Gastrocnemius medialis (tissue), 4 donors: Measurements from ENCODE around the gene EFNA5. TPM values are rescaled to one million over a fixed set of nuclear protein-coding genes. Genes with fewer than 3 reads are reported as not detected.

Experiments
- ATAC-seq, 2 donors: fragments of 150-250 bp; one replicate each; pipeline ENCODE4 v1.9.1; 2016
- DNase-seq, 2 donors: peaks; one replicate each; pipeline ENCODE4 v3.0.0-alpha.2; 2019
- H3K27ac ChIP-seq, 4 donors: fragments of 200-600 bp; sonication (generic); 1 replicate in 1 of 4; 2 replicates in 3 of 4; pipeline ENCODE4 v1.5.1; 2016 to 2018; ENCODE audit warnings: mild to moderate bottlenecking in 2 of 4, moderate library complexity in 1 of 4
- H3K27me3 ChIP-seq, 3 donors: fragments of 200-600 bp; sonication (generic) in 2 of 3; 1 replicate in 1 of 3; 2 replicates in 2 of 3; pipeline versions ENCODE4 v1.5.1 to v1.6.0; 2016 to 2019; ENCODE audit warnings: mild to moderate bottlenecking in 1 of 3, moderate library complexity in 1 of 3
- H3K36me3 ChIP-seq, 2 donors: fragments of 200-600 bp; sonication (generic) in 1 of 2; one replicate each; pipeline ENCODE4 v1.5.1; 2017 to 2018
- H3K4me1 ChIP-seq, 2 donors: fragments of 200-600 bp; sonication (generic) in 1 of 2; one replicate each; pipeline ENCODE4 v1.5.1; 2016 to 2017; ENCODE audit warnings: mild to moderate bottlenecking in 2 of 2
- H3K4me3 ChIP-seq, 4 donors: fragments of 200-600 bp; sonication (generic) in 3 of 4; 1 replicate in 1 of 4; 2 replicates in 3 of 4; pipeline ENCODE4 v1.5.1; 2016 to 2019; ENCODE audit warnings: mild to moderate bottlenecking in 2 of 4
- H3K9me3 ChIP-seq, 3 donors: fragments of 200-600 bp; sonication (generic) in 2 of 3; 1 replicate in 1 of 3; 2 replicates in 2 of 3; pipeline ENCODE4 v1.5.1; 2016 to 2019
- CTCF ChIP-seq, 5 experiments: fragments of 450-650 bp in 3 of 5; fragments of 200-600 bp in 2 of 5; sonication (generic) in 2 of 5; IDR thresholded peaks in 4 of 5; conservative IDR thresholded peaks in 1 of 5; 1 replicate in 4 of 5; 2 replicates in 1 of 5; pipeline ENCODE4 v1.5.1; 2016 to 2019; ENCODE audit warnings: antibody characterized with exemption in 5 of 5, mild to moderate bottlenecking in 3 of 5, moderate library complexity in 3 of 5
- POLR2A ChIP-seq, 2 donors: fragments of 450-650 bp; IDR thresholded peaks; one replicate each; pipeline ENCODE4 v1.6.1; 2017; ENCODE audit warnings: antibody characterized with exemption in 2 of 2, mild to moderate bottlenecking in 2 of 2, moderate library complexity in 2 of 2
- in situ Hi-C, 4 donors: fragments of 200-750 bp; cut with MboI; loops; one replicate each; pipeline versions ENCODE4 v1.15.0 to v1.8.0; 2017; ENCODE audit warnings: low sequenced_read_pairs in 4 of 4
- intact Hi-C: fragments of 100-400 bp; cut with DNase I; formaldehyde crosslinking; loops from one replicate; pipeline ENCODE4 v1.15.1; 2023; ENCODE audit warnings: low total_unique reads
- total RNA-seq, 4 donors: library from RNA; depleted of rRNA; stranded (reverse); fragments of >200 nt; gene quantifications; one replicate each; pipeline versions ENCODE4 v1.1.0 to v1.2.3, GENCODE V29; 2016

Gene EFNA5
- total RNA-seq, 4 donors from 2014 or later = 0.15 to 0.62 (median 0.20) TPM; not detected in 1

- Histone ChIP-seq H3K4me3 (no peak overlapping the region), H3K27me3 (no peaks in the 10 kb centered on the region), H3K27ac (no peak overlapping the region), H3K36me3 (no peaks in the 10 kb centered on the region), H3K9me3 (peaks cover 0 to 5% (median 0%) of the 10 kb centered on the region in 3 donors), H3K4me1 (no peaks in the 10 kb centered on the region)
- in situ Hi-C loops (no loop called here), intact Hi-C loops (no loop called here)
- no peak for TF ChIP-seq CTCF (IDR thresholded peaks at IDR 0.05 in 4 of 5, conservative IDR thresholded peaks at IDR 0.05 in 1 of 5)
- no peak for TF ChIP-seq POLR2A (IDR thresholded peaks at IDR 0.05)
- DNase-seq (no peak), ATAC-seq (no peak)
These were observed 228.3 kb downstream of the EFNA5 start for GRCh38 chr5:107442452-107442851.

- DNase-seq = no peak
- Histone ChIP-seq H3K36me3 (no peaks in the 10 kb centered on the region), H3K9me3 (peaks cover 0 to 5% (median 0%) of the 10 kb centered on the region in 3 donors), H3K27me3 (no peaks in the 10 kb centered on the region), H3K27ac (no peak overlapping the region), H3K4me3 (no peak overlapping the region), H3K4me1 (no peaks in the 10 kb centered on the region)
- intact Hi-C loops = no loop called here
- no peak for ATAC-seq
- in situ Hi-C loops = no loop called here
- TF ChIP-seq CTCF (IDR thresholded peaks at IDR 0.05 in 4 of 5, conservative IDR thresholded peaks at IDR 0.05 in 1 of 5) = no peak
- no peak for TF ChIP-seq POLR2A (IDR thresholded peaks at IDR 0.05)
These were observed 230.9 kb downstream of the EFNA5 start for GRCh38 chr5:107439832-107440231.

DNA sequence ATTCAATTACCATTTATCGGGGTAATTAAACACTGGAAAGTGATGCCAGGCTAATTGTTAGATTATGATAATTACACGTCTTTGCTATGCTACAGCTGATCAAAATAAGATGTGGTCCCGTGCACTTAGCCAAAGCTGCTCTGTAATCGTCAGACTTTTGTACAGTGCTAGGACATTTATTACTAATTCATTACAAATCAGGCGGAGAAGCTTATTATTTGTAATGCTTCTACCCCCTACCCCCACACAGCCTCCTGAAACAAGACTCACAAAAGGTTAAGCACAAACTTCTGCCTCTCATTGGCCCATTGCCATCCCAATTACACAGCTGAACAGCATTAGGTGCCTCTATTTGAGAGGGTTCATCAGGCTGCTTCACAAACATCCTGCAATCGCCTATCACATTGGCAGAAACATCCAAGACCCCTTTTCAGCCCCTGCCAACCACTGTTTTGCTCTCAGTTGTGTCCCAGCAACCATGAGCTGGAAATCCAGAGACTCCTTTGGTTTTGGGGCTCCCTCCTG is 232.7 kb downstream of the EFNA5 start:
- ATAC-seq = no peak
- intact Hi-C loops = no loop called here
- H3K4me1 ChIP-seq = no peaks in the 10 kb centered on the region

DNA sequence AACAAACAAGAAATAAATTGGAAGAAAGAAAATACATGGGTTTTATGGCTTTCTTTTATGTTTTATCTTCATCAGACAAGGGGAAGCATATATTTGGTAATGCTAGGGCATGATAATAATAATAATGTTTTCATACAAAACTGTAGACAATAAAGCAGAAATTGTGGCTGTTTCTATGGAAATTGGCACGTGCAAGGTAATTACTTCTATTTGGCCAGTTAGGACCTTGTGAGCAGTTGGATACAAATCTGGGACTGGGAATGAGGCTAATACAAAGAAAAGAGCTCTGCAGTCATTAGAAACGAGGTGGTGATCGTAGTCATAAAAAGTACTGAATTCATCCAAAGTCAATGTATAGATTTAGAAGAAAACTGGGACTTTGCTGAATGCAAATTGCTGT is 233.6 kb downstream of the EFNA5 start:
- Histone ChIP-seq H3K27me3 (no peaks in the 10 kb centered on the region), H3K36me3 (no peaks in the 10 kb centered on the region), H3K9me3 (peaks cover 0 to 5% (median 0%) of the 10 kb centered on the region in 3 donors), H3K4me3 (no peak overlapping the region), H3K27ac (no peak overlapping the region), H3K4me1 (no peaks in the 10 kb centered on the region)
- no peak for DNase-seq
- intact Hi-C loops (no loop called here), in situ Hi-C loops (no loop called here)
- ATAC-seq = no peak
- TF ChIP-seq POLR2A (IDR thresholded peaks at IDR 0.05) (no peak), CTCF (IDR thresholded peaks at IDR 0.05 in 4 of 5, conservative IDR thresholded peaks at IDR 0.05 in 1 of 5) (no peak)

More for the DNA sequence above, 232.7 kb downstream of the EFNA5 start:
- no peak for TF ChIP-seq CTCF (IDR thresholded peaks at IDR 0.05 in 4 of 5, conservative IDR thresholded peaks at IDR 0.05 in 1 of 5)
- Histone ChIP-seq H3K36me3 (no peaks in the 10 kb centered on the region), H3K4me3 (no peak overlapping the region), H3K27ac (no peak overlapping the region), H3K9me3 (peaks cover 0 to 5% (median 0%) of the 10 kb centered on the region in 3 donors), H3K27me3 (no peaks in the 10 kb centered on the region)
- no peak for DNase-seq
- in situ Hi-C loops = no loop called here

DNA sequence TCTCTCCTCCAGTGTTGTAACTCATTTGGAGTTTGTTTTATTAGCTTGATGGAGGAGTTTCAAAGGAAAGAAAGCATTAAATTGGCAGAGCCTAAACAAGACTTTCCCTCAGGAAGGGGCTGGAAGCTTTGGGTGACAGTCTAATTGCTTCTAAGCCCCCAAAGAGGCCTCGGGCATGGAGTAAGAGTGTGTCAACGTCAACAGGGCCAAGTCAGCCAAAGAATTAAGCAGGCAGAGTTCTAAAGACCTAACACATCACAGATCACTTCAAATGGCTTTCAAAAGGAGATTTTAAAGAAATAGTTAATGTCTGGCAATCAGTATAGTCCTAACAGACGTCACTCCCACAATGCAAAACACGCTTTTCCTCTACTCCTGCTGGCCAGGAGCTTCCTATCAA is 234.5 kb downstream of the EFNA5 start:
- in situ Hi-C loops = no loop called here
- no peaks in the 10 kb centered on the region for H3K4me1 ChIP-seq
- TF ChIP-seq POLR2A (IDR thresholded peaks at IDR 0.05) (no peak), CTCF (IDR thresholded peaks at IDR 0.05 in 4 of 5, conservative IDR thresholded peaks at IDR 0.05 in 1 of 5) (no peak)

More for the DNA sequence above, 234.5 kb downstream of the EFNA5 start:
- Histone ChIP-seq H3K36me3 (no peaks in the 10 kb centered on the region), H3K4me3 (no peak overlapping the region), H3K9me3 (peaks cover 0 to 5% (median 0%) of the 10 kb centered on the region in 3 donors), H3K27ac (no peak overlapping the region), H3K27me3 (no peaks in the 10 kb centered on the region)
- ATAC-seq (no peak), DNase-seq (no peak)
- intact Hi-C loops = no loop called here
